ENCODE data around the gene ESR1. TPM values are rescaled to one million over a fixed set of nuclear protein-coding genes. Genes with fewer than 3 reads are reported as not detected.

The ESR1 gene
- total and polyA plus RNA-seq, 2 donors (not counting 3 experiments of a cell fraction or from before 2014, with no cell fraction given) = 0.01 TPM; not detected in 1

DNA sequence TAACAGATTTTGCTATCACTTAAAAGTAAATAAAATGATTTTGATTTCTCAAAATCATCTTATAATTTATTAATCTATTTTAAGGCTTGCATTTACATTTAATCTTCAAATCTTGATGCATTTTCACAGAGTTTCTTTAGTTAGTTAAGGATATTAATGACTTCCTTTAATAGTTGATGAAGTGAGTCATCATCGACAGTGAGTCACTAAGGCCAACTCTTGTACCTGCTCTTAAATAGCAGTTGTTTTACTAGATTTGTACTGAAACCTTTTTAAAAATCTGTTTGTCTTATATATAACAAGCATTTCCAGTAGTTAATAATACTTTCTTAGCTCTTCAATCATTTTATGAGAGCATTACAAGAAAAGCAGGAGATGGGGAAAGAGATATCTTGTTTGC is 191.7 kb downstream of the ESR1 start:
- Histone ChIP-seq H3K4me1 (ENCODE audit: control insufficient read depth, extremely low read depth, insufficient read depth, low read length) (peaks cover 8% of the 10 kb centered on the region), H3K9me3 (replicated peaks; ENCODE audit: control insufficient read depth, insufficient read depth, low read length) (no peaks in the 10 kb centered on the region), H3K4me2 (ENCODE audit: insufficient read depth, low read length) (no peak overlapping the region), H4K20me1 (replicated peaks; ENCODE audit: control insufficient read depth, extremely low read depth, insufficient read depth, low read length) (no peaks in the 10 kb centered on the region), H3K27ac (ENCODE audit: insufficient read depth, low read depth, low read length) (no peak overlapping the region), H3K79me2 (ENCODE audit: control insufficient read depth, insufficient read depth, low read length) (no peaks in the 10 kb centered on the region), H3K4me3 (replicated peaks in 1 of 3; ENCODE audit: insufficient read depth in 1 of 3, low read depth in 1 of 3, low read length in 3 of 3) (no peak overlapping the region), H2AFZ (ENCODE audit: low read depth, low read length) (no peak overlapping the region), H3K9me1 (replicated peaks; ENCODE audit: control insufficient read depth, extremely low read depth, insufficient read depth, low read length) (no peaks in the 10 kb centered on the region), H3K9ac (replicated peaks; ENCODE audit: extremely low read depth, insufficient read depth, low read length) (no peak overlapping the region), H3K27me3 (ENCODE audit: control insufficient read depth in 2 of 2, insufficient read depth in 2 of 2, low read length in 2 of 2) (peaks cover 4 to 11% of the 10 kb centered on the region in 2 experiments), H3K36me3 (ENCODE audit: control insufficient read depth in 2 of 2, extremely low read depth in 1 of 2, insufficient read depth in 2 of 2, low read length in 2 of 2) (no peaks in the 10 kb centered on the region)
- CTCF ChIA-PET = interaction anchor here (0.9 to 1.7 kb wide), 3 partner anchors 73 to 234 kb away, joined by 3 to 5 read pairs (median 4); no protein-coding TSS in a partner anchor
- BruUV-seq (replicated peaks) = no TSS peak
- peak; percentile 69 for TF ChIP-seq JUN (IDR thresholded peaks at IDR 0.05; ENCODE audit: borderline replicate concordance, insufficient read depth, insufficient read length, low read depth)
- TF ChIP-seq GATA2 (IDR thresholded peaks at IDR 0.05; ENCODE audit: insufficient read depth, insufficient read length, low read depth, low read length) = peak; percentile 40
- no peak for TF ChIP-seq POLR2A (IDR thresholded peaks at IDR 0.05; ENCODE audit: low read depth, low read length)
- peak; percentile 94 for TF ChIP-seq FOS (IDR thresholded peaks at IDR 0.05; ENCODE audit: borderline replicate concordance, insufficient read depth, low read length)
- FAIRE-seq = no peak
- dilution Hi-C loops (cut with MboI; ENCODE audit: extremely low pct_ligation_motif_present, low sequenced_read_pairs) = no loop called here
- intact Hi-C loops (cut with micrococcal nuclease) = no loop called here
- POLR2A ChIA-PET = interaction anchor here (0.6 kb wide), 1 partner anchor 19 kb away, joined by 4 read pairs; no protein-coding TSS in a partner anchor
- peak; percentile 57 for DNase-seq (ENCODE audit: low read depth, low spot score)

DNA sequence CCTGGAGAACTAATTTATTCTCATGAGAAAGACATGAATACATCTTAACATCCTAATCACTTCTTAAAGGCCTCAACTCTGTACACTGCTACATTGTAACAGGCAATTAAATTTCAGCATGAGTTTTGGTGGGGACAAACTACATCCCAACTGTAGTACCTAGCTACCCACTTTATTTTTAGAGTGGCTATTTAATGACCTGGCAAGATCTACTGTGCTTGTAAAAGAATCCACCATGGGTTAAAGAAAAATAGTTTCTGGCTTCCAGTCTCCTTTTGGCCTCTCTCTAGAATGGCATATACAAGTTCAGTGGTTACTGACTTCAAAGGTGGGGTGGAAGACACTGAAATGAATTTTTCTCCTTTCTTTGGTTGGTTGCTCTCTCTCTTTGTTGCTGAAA is 193.9 kb downstream of the ESR1 start:
- POLR2A ChIA-PET = no interaction called here
- BruUV-seq (replicated peaks) = no TSS peak
- TF ChIP-seq CTCF (IDR thresholded peaks at IDR 0.05; ENCODE audit: extremely low read depth in 1 of 2, insufficient read depth in 1 of 2, low read depth in 1 of 2, low read length in 2 of 2) = no peak
- TF ChIP-seq JUN (IDR thresholded peaks at IDR 0.05; ENCODE audit: borderline replicate concordance, insufficient read depth, insufficient read length, low read depth) = no peak
- no peak for TF ChIP-seq POLR2A (IDR thresholded peaks at IDR 0.05; ENCODE audit: low read depth, low read length)
- TF ChIP-seq, protein P1, sequence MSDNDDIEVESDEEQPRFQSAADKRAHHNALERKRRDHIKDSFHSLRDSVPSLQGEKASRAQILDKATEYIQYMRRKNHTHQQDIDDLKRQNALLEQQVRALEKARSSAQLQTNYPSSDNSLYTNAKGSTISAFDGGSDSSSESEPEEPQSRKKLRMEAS (IDR thresholded peaks at IDR 0.05; ENCODE audit: insufficient read depth, insufficient read length) = no peak
- TF ChIP-seq EZH2 (IDR thresholded peaks at IDR 0.05; ENCODE audit: borderline replicate concordance, low read depth, low read length, severe bottlenecking) = no peak
- TF ChIP-seq FOS (IDR thresholded peaks at IDR 0.05; ENCODE audit: borderline replicate concordance, insufficient read depth, low read length) = no peak
- TF ChIP-seq POLR2AphosphoS5 (IDR thresholded peaks at IDR 0.05; ENCODE audit: insufficient read depth, low read depth, low read length) = no peak
- TF ChIP-seq MYC (IDR thresholded peaks at IDR 0.05; ENCODE audit: low read depth, low read length) = no peak
- TF ChIP-seq GATA2 (IDR thresholded peaks at IDR 0.05; ENCODE audit: insufficient read depth, insufficient read length, low read depth, low read length) = no peak
- no peaks in the 10 kb centered on the region for H3K36me3 ChIP-seq (ENCODE audit: control insufficient read depth in 2 of 2, extremely low read depth in 1 of 2, insufficient read depth in 2 of 2, low read length in 2 of 2)
- H3K4me3 ChIP-seq (replicated peaks in 1 of 3; ENCODE audit: insufficient read depth in 1 of 3, low read depth in 1 of 3, low read length in 3 of 3) = no peak overlapping the region
- H2AFZ ChIP-seq (ENCODE audit: low read depth, low read length) = no peak overlapping the region
- no peaks in the 10 kb centered on the region for H3K79me2 ChIP-seq (ENCODE audit: control insufficient read depth, insufficient read depth, low read length)
- CTCF ChIA-PET = interaction anchor here (1.4 kb wide), 1 partner anchor 8 kb away, joined by 3 read pairs; no protein-coding TSS in a partner anchor
- no peaks in the 10 kb centered on the region for H3K9me3 ChIP-seq (replicated peaks; ENCODE audit: control insufficient read depth, insufficient read depth, low read length)
- no peak overlapping the region for H3K9ac ChIP-seq (replicated peaks; ENCODE audit: extremely low read depth, insufficient read depth, low read length)
- dilution Hi-C loops (cut with MboI; ENCODE audit: extremely low pct_ligation_motif_present, low sequenced_read_pairs) = no loop called here
- H3K27ac ChIP-seq (ENCODE audit: insufficient read depth, low read depth, low read length) = no peak overlapping the region
- DNase-seq (ENCODE audit: low read depth, low spot score) = no peak
- H3K9me1 ChIP-seq (replicated peaks; ENCODE audit: control insufficient read depth, extremely low read depth, insufficient read depth, low read length) = no peaks in the 10 kb centered on the region
- H3K4me1 ChIP-seq (ENCODE audit: control insufficient read depth, extremely low read depth, insufficient read depth, low read length) = peaks cover 8% of the 10 kb centered on the region
- H4K20me1 ChIP-seq (replicated peaks; ENCODE audit: control insufficient read depth, extremely low read depth, insufficient read depth, low read length) = no peaks in the 10 kb centered on the region
- intact Hi-C loops (cut with micrococcal nuclease) = no loop called here
- no peak for FAIRE-seq
- H3K4me2 ChIP-seq (ENCODE audit: insufficient read depth, low read length) = no peak overlapping the region
- H3K27me3 ChIP-seq (ENCODE audit: control insufficient read depth in 2 of 2, insufficient read depth in 2 of 2, low read length in 2 of 2) = peaks cover 5 to 11% of the 10 kb centered on the region in 2 experiments
